A673 (cell line): Measurements from ENCODE around the gene URI1.

Source experiments
- CTCF ChIP-seq: fragments of 300-800, 200-600 bp; sonication (generic); conservative IDR thresholded peaks from 2 replicates; pipeline ENCODE4 v1.5.1; 2017; ENCODE audit warnings: low read depth, mild to moderate bottlenecking, antibody characterized with exemption, low read length, moderate library complexity, mixed read lengths
- EZH2 ChIP-seq: fragments of 200-600 bp; sonication (generic); IDR thresholded peaks from 2 replicates; pipeline ENCODE4 v1.6.1; 2017; ENCODE audit warnings: borderline replicate concordance, low read depth, mild to moderate bottlenecking, mixed read lengths, antibody characterized with exemption, low read length; ENCODE audit not compliant: poor library complexity, severe bottlenecking

GRCh38 chr19:30023330-30023729 lies 81.3 kb downstream of the URI1 start:
- TF ChIP-seq CTCF = no peak
- TF ChIP-seq EZH2 = no peak
